HG03159 (cell line): ENCODE data around the gene KY.

Experiments
- ATAC-seq: cut with Tn5 transposase; IDR thresholded peaks from one replicate; pipeline ENCODE4 v1.9.1; 2021; ENCODE audit warnings: mild to moderate bottlenecking, moderate library complexity; ENCODE audit not compliant: unreplicated experiment

The KY gene

DNA sequence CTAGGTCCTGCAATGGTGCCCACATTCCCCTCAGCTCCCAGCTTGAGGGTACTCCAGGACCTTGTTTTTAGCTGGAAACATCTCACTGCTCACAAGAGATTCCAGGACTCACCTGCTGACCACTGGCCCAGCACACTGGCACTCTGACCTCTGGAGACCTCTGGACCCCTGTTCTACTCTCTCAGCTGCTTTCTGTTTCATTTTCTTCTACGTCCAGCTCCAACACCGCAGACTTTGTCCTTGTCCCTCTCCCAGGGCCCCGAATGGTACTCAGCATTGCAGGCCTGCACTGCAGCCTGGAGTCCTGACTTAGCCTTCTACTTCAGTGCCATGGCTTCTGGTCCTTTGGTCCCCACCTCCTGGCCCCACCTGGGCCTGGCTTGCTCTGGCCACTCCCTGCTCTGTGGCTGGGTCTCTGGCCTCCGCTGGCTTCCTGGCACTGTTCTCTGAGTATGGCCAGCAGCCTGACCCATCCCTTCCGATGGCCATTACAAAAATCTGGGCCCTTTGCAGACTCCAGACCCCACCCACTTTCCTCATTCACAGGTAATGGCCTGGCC, 27.9 kb downstream of the KY start:
- ATAC-seq, result no peak

- no peak for ATAC-seq
These were observed 29.0 kb downstream of the KY start for GRCh38 chr3:134621854-134622253.

- ATAC-seq, result no peak
These were observed 30.2 kb downstream of the KY start for GRCh38 chr3:134620476-134621115.

DNA sequence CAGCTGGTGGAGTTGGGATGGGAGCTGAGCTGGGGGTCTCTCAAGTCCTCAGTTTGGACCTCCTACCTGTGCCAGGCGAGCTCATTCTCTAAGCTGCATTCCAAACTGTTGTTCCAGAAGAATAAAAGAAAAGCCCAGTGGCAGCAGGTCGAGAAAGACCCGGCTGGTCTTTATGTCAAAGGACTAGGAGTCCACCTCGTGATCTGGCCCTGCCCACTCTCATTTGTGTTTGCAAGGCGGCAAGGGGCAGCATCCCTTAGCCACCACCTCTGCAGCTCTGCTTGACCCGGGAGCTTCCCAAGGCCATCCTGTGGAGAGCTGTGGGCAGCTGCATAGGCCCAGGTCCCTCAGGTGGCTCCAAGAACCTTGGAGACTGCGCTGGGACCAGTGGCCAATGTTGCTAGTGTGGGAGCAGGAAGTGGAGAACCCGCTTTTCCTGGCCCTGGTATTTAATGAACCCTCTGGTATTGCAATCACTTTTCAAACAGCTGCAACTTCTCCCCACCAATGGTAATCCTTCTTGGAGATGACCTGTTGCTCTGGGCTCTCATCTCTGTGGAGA, 30.9 kb downstream of the KY start:
- no peak for ATAC-seq

DNA sequence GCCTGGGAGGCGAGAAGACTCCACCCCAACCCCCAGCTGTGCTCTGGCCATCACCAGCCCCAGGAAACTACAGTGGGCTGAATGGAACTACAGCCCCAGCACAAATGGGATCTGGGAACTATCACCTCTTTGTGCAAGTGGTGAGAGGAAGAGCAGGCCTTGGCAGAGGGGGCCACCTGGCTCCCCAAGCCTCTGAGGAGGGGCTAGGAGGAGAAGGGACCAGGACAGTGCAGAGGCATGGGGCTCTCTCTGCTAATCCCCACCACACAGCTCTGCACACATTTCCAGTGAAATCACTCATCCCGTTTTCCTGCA, 31.6 kb downstream of the KY start:
- no peak for ATAC-seq

DNA sequence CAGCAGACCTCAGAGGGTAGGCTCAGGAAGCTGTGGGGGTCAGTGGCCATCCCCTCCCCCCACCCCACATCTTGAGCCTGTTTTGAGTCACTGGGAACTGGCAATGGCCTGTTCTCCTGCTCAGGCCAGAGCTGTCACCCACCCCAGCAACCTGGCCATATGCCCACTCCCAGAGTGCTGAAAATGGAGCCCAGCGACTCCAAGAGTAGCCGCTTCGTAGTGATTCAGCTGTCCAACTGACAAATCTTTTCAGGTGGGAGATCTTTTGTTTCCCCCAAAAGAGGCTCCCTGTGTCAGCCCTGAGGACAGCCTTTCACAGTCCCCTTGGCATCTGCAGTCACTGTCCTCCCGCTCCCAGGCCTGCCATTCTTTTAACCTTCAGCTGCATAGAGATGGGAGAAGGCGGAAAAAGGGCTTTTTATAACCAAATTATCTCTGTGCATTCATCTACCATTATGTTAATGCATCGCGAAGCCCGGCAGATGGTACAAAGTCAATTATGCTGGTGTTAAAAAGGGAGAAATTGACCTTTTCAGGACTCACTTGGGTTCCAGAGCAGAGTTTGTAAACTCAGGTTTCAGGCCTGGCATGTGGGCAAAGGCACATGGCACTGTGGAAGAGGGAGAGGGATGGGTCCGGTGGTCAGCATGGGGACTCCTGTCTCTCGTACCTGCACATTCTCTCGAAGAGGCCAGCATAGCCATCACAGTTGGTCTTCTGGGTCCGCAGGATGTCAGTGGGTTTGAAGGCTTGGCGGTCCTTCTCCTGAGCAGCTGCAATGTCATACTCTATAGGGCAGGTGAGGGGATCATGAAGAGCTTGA, 32.1 kb downstream of the KY start:
- no peak for ATAC-seq

GRCh38 chr3:134617608-134618477, 33.0 kb downstream of the KY start:
- no peak for ATAC-seq

- ATAC-seq, result no peak
These were observed 35.1 kb downstream of the KY start for GRCh38 chr3:134615743-134616142.

DNA sequence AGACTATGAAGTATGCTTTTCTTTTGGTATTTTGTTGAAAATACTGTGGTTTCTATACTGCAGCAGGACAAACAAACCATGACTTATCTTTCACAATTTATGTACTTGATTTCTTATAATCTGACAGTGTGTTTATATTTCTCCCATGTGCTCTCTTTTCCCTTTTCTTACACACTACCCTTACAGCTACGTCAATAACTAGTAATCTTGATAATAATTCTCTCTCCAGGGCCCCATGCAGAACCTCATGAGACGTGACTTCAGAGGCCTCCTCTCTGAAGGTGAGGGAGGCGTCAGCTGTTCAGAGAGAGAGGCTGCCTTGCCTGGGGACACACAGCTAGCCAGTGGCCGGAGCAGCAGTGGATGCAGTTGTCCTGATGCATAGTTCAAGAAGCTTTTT, 35.9 kb downstream of the KY start:
- no peak for ATAC-seq

- no peak for ATAC-seq
These were observed 37.8 kb downstream of the KY start for GRCh38 chr3:134613006-134613520.

- no peak for ATAC-seq
These were observed 39.3 kb downstream of the KY start for GRCh38 chr3:134611516-134611915.

GRCh38 chr3:134610432-134611385, 40.1 kb downstream of the KY start:
- ATAC-seq, result no peak

DNA sequence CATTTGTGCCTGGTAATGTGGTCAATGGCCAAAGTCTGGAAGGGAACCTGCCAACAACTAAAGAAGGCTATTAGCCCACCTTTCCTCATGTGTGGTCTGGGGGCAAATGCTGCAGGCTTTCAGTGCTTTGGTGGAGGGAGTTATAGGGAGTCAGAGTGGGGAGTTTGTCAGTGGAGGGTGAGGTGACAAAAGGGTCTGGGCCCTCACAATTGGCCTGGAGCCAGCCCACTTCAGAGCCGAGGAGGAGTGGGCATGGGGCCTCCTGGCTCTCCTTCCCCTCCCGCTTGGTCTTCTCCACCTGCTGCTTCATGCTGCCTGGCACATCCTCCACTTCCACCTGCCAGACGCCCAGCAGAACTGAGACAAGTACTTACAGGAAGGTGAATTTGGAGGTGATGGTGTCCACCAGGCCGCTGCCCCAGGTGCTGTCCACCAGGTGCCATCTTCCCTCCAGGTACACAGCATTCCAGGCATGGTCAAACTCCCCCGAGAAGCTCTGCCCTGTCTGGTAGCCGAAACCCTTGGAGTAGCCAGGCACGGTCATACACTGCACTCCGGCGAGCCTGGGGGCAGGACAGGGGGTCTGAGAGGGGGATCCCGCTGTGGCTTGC, 40.9 kb downstream of the KY start:
- no peak for ATAC-seq

GRCh38 chr3:134608771-134609435, 41.9 kb downstream of the KY start:
- no peak for ATAC-seq

DNA sequence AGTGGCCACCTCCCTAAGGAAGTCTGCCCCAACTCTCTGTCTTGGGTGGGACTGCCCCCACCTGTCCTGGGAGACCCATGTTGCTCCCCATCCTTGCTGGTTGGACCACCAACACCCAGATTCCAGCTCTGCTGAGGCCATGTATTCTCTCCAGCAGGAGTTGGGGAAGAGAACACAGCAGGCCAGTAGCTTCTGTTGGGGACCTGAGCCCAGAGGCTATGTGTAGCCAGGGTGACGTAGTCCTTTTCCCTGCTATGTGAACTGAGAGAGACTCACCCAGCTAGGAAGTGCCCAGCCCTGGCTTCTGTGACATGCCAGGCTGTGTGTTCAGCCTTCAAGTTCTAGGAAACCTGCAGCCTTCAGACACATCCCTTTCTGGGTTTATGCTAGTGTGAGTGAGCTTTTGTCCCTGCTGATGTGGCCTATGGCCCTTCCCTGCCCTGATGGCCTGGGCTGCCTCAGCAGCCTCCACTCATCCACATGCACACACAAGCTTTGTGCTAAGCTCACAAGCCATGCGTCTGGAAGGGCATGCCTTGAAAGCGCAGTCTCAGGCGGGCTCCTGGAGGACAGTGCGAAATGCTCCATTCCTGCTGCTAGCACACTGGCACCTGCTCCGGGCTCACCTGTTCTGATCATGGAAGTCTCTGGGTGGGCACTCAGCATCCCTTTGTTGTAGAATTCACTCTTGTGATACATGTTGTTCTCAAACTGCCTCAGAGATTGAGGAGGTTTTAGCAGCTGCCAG, 42.6 kb downstream of the KY start:
- no peak for ATAC-seq

- ATAC-seq, result no peak
These were observed 43.5 kb downstream of the KY start for GRCh38 chr3:134607054-134608022.
